GM10248 (cell line): ENCODE results near the gene ANKUB1.

Source experiments
- CTCF ChIA-PET: fragments of 300-600 bp; sonication (Branson Sonifier 250); formaldehyde crosslinking; extraction: SDS; loops from one replicate; lab custom pipeline; 2021; ENCODE audit warnings: antibody characterized with exemption; lab: Yijun Ruan, JAX
- POLR2A ChIA-PET: fragments of 350-650 bp; sonication (Branson Sonifier 250); formaldehyde crosslinking; extraction: SDS; loops from one replicate; lab custom pipeline; 2020; ENCODE audit warnings: antibody characterized with exemption; lab: Yijun Ruan, JAX
- DNase-seq: peaks from one replicate; pipeline ENCODE4 v3.0.0; 2012; ENCODE audit errors: extremely low spot score
- TF ChIP-seq, protein P1 (sequence below): IDR thresholded peaks from 2 replicates; pipeline ENCODE4 v1.5.1; 2012; ENCODE audit warnings: mild to moderate bottlenecking, low read depth; ENCODE audit errors: extremely low read depth, missing control alignments, control extremely low read depth

ANKUB1 gene

DNA sequence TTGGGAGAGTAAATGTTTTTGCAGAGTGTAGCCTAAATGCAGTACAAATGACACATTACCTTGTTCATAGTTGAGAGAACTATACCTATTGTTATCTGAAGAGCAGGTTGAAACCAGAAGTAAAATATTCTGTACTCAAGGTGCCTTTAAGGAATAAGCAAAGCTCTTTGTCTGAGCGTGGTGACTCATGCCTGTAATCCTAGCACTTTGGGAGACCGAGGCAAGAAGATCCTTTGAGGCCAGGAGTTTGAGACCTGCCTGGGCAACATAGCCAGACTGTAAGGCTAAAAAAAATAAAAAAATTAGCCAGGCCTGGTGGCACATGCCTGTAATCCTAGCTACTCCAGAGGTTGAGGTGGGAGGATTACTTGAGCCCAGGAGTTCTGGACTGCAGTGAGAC lies 18.5 kb upstream of the ANKUB1 start:
- POLR2A ChIA-PET = no interaction called here
- TF ChIP-seq, protein P1, sequence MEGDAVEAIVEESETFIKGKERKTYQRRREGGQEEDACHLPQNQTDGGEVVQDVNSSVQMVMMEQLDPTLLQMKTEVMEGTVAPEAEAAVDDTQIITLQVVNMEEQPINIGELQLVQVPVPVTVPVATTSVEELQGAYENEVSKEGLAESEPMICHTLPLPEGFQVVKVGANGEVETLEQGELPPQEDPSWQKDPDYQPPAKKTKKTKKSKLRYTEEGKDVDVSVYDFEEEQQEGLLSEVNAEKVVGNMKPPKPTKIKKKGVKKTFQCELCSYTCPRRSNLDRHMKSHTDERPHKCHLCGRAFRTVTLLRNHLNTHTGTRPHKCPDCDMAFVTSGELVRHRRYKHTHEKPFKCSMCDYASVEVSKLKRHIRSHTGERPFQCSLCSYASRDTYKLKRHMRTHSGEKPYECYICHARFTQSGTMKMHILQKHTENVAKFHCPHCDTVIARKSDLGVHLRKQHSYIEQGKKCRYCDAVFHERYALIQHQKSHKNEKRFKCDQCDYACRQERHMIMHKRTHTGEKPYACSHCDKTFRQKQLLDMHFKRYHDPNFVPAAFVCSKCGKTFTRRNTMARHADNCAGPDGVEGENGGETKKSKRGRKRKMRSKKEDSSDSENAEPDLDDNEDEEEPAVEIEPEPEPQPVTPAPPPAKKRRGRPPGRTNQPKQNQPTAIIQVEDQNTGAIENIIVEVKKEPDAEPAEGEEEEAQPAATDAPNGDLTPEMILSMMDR = no peak
- no peak for DNase-seq
- CTCF ChIA-PET = no interaction called here

DNA sequence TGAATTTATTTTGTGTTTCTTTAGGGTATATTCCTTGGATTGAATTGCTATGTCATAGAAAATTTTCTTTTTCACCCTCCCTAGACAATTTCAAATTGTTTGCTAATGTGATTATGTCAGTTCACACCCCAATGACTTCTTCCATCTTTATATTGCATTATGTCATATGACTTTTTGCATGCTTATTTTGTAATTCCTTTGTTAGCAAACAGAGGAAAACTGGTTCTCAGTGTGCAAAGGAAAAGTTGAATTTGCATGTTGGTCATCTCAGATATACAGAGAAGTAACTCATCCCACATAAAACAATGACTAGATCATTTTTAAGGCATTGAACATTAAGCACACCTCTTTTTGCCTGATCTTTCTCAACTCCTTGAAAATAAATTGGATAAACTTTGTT lies 17.3 kb upstream of the ANKUB1 start:
- TF ChIP-seq, protein P1 = no peak
- CTCF ChIA-PET = interaction anchor here (1.1 to 3.3 kb wide), 5 partner anchors 10 to 47 kb away, joined by 8 to 60 read pairs (median 27); no protein-coding TSS in a partner anchor
- no peak for DNase-seq
- POLR2A ChIA-PET = no interaction called here

DNA sequence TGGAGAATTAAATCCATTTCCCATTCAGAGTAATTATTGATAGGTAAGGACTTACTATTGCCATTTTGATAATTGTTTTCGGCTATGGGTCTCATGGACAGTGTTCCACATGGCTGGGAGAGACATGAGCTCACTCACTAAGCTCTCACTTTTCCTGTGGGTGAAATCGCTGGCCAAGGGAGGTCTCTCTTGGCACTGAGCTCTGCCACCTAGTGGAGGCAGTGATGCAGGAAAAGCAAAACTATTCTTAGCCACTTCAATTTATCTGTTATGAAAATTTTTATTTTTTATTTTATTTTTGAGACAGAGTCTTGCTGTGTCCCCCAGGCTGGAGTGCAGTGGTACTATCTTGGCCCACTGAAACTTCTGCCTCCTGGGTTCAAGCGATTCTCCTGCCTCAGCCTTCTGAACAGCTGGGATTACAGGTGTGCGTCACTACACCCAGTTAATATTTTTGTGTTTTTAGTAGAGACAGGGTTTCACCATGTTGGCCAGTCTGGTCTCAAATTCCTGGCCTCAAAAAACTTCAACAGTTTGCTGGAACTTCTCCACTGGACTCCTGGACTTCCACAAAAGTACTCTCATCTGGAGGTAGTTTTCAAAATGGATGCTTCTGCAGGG lies 16.0 kb upstream of the ANKUB1 start:
- DNase-seq = peak; percentile 58
- TF ChIP-seq, protein P1 = peak; percentile 88
- ChIA-PET CTCF (interaction anchor here (0.7 to 3.3 kb wide), 59 partner anchors 8 to 705 kb away, joined by 3 to 60 read pairs (median 5); partner anchors contain the start of genes ANKUB1 and COMMD2), POLR2A (interaction anchor here (0.6 kb wide), 1 partner anchor 17 kb away, joined by 3 read pairs; no protein-coding TSS in a partner anchor)

DNA sequence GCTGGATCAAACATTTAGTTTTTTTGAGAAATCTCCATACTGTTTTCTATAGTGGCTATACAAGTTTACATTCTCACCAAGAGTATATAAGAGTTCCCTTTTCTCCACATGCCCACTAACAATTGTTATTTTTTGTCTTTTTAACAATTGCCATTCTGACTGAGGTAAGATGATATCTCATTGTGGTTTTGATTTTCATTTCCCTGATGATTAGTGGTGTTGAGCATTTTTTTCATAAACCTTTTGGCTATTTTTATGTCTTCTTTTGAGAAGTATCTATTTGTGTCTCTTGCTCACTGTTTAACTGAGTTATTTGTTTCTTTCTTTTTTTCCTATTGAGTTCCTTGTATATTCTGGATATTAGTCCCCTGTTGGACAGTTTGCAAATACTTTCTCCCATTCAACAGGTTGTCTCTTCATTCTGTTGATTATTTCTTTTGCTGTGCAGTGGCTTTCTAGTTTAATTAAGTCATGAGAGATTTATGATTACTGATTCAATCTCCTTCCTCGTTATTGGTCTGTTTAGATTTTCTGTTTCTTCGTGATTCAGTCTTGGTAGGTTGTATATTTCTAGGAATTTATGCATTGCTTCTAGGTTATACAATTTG lies 13.9 kb upstream of the ANKUB1 start:
- ChIA-PET CTCF (interaction anchor here (2.9 to 3.3 kb wide), 2 partner anchors 33 to 40 kb away, joined by 17 to 60 read pairs; no protein-coding TSS in a partner anchor), POLR2A (no interaction called here)
- DNase-seq = no peak
- TF ChIP-seq, protein P1 = no peak

DNA sequence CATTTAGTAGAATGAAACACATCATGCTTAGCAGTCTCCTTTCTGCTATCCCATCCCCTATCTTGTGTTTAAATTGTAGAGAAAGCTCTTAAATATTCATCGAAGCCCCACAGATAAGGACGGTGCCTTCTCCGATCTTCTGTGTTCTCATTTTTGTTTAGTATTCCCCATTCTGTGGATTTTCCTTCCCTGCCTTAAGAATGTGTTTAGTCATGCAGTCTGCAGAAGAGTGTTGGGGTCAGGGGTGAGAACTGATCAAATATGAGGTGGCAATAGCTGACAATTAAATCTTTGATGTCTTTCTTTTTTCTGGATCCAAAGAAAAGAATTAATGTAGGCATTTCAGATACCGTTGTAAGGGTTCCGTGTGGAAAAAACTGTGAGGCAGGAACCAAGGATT lies 9.3 kb upstream of the ANKUB1 start:
- TF ChIP-seq, protein P1 = no peak
- POLR2A ChIA-PET = no interaction called here
- DNase-seq = no peak
- CTCF ChIA-PET = interaction anchor here (0.9 to 1.9 kb wide), 4 partner anchors 9 to 82 kb away, joined by 3 to 6 read pairs (median 4); partner anchors contain the start of genes ANKUB1 and RNF13

DNA sequence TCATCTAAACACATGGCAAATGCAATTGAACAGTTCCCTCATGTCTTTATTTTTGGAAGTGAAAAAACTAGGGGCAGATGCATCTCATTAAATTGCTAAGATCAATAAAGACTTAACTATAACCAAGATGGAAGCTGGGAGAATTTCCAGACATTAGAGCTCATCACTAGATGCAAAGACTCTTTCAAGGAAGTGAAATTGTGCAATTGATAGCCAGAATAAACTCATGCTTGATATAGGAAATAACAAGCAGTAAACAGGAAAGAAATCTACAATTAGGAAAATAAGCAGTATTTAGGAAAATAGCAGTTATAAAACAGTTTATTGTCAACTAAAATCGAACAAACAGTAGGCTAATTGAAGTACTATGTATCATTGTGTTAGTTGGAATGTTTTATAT lies 8.8 kb upstream of the ANKUB1 start:
- POLR2A ChIA-PET = no interaction called here

More for the DNA sequence above, 8.8 kb upstream of the ANKUB1 start:
- CTCF ChIA-PET = interaction anchor here (0.7 to 1.9 kb wide), 6 partner anchors 8 to 312 kb away, joined by 3 to 8 read pairs (median 3); partner anchors contain the start of genes ANKUB1 and RNF13
- TF ChIP-seq, protein P1 = no peak
- DNase-seq = no peak
